Testis (tissue), 3 donors: ENCODE data around the gene WDR62. TPM values are rescaled to one million over a fixed set of nuclear protein-coding genes. Genes with fewer than 3 reads are reported as not detected.

ENCODE experiments used
- DNase-seq: peaks from one replicate; pipeline ENCODE4 v3.0.0-alpha.2; 2019
- H3K27ac ChIP-seq, 2 donors: fragments of 200-600 bp; sonication (generic); one replicate each; pipeline ENCODE4 v1.5.1; 2019
- H3K27me3 ChIP-seq: fragments of 200-600 bp; sonication (generic); one replicate; pipeline ENCODE4 v1.5.1; 2019
- H3K36me3 ChIP-seq: fragments of 200-600 bp; sonication (generic); one replicate; pipeline ENCODE4 v1.5.1; 2017; ENCODE audit warnings: low read depth; ENCODE audit errors: missing control alignments
- H3K4me1 ChIP-seq: fragments of 200-600 bp; sonication (generic); one replicate; pipeline ENCODE4 v1.5.1; 2019
- H3K4me3 ChIP-seq, 2 donors: fragments of 200-600 bp; sonication (generic); one replicate each; pipeline ENCODE4 v1.5.1; 2017 to 2019
- H3K9me3 ChIP-seq: fragments of 200-600 bp; sonication (generic); one replicate; pipeline ENCODE4 v1.5.1; 2017
- POLR2A ChIP-seq: fragments of 450-650 bp; IDR thresholded peaks from one replicate; pipeline ENCODE4 v1.6.1; 2017; ENCODE audit warnings: antibody characterized with exemption, mild to moderate bottlenecking, moderate library complexity
- WGBS, 2 donors: methylation state at CpG; one replicate each; pipeline ENCODE4 v1.1.5; 2018; 5-methylcytosine and 5-hydroxymethylcytosine counted together
- intact Hi-C: fragments of 100-400 bp; cut with DNase I; formaldehyde crosslinking; loops from one replicate; pipeline ENCODE4 v1.15.1; 2023; ENCODE audit warnings: low total_unique reads
- polyA plus RNA-seq: library from polyadenylated mRNA; stranded (reverse); fragments of 350-450 nt; fragmentation: Illumina TruSeq; extraction: RNeasy Lipid Tissue Mini Kit (QIAGEN cat#74804); gene quantifications from one replicate; pipeline ENCODE4 v1.2.3, GENCODE V29; 2014; ENCODE audit warnings: low read depth, low replicate concordance; ENCODE audit not compliant: insufficient read depth
- total RNA-seq, 2 donors: library from RNA; depleted of rRNA; stranded (reverse); fragments of >200 nt; gene quantifications; one replicate each; pipeline ENCODE4 v1.2.3, GENCODE V29; 2016
- TF ChIP-seq, protein P1 (sequence below), 3 experiments: fragments of 450-650 bp in 2 of 3; fragments of 200-600 bp in 1 of 3; sonication (generic) in 1 of 3; IDR thresholded peaks; one replicate each; pipeline ENCODE4 v1.5.1; 2016 to 2019; ENCODE audit warnings: antibody characterized with exemption in 3 of 3, mild to moderate bottlenecking in 2 of 3, moderate library complexity in 1 of 3

Gene WDR62
- total and polyA plus RNA-seq, 3 donors from 2014 or later = 72.3 to 178 (median 106) TPM

DNA sequence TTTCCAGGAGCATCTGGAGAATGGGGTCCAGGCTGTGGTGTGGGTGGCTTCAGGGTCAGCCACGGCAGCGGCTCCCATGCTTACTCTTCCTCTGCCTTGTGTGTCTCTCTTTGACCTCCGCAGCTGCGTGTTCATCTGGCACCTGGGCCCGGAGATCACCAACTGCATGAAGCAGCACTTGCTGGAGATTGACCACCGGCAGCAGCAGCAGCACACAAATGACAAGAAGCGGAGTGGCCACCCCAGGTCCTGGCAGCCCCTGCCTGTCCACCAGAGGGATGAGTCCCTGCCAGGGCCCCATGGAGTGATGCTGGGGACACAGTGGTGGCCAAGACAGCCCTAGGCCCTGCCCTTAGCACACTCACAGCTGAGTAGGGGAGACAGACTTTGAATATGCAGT is 37.9 kb downstream of the WDR62 start:
- no peak overlapping the region for H3K4me3 ChIP-seq
- 95% methylated on average over 7 of the region's 7 CpGs for WGBS, 2 donors
- no peaks in the 10 kb centered on the region for H3K36me3 ChIP-seq
- no peaks in the 10 kb centered on the region for H3K27me3 ChIP-seq
- intact Hi-C loops = no loop called here
- no peaks in the 10 kb centered on the region for H3K9me3 ChIP-seq
- no peak for TF ChIP-seq POLR2A
- TF ChIP-seq, protein P1, sequence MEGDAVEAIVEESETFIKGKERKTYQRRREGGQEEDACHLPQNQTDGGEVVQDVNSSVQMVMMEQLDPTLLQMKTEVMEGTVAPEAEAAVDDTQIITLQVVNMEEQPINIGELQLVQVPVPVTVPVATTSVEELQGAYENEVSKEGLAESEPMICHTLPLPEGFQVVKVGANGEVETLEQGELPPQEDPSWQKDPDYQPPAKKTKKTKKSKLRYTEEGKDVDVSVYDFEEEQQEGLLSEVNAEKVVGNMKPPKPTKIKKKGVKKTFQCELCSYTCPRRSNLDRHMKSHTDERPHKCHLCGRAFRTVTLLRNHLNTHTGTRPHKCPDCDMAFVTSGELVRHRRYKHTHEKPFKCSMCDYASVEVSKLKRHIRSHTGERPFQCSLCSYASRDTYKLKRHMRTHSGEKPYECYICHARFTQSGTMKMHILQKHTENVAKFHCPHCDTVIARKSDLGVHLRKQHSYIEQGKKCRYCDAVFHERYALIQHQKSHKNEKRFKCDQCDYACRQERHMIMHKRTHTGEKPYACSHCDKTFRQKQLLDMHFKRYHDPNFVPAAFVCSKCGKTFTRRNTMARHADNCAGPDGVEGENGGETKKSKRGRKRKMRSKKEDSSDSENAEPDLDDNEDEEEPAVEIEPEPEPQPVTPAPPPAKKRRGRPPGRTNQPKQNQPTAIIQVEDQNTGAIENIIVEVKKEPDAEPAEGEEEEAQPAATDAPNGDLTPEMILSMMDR (IDR thresholded peaks at IDR 0.05) = no peak
- H3K4me1 ChIP-seq = no peaks in the 10 kb centered on the region
- no peak for DNase-seq
- no peak overlapping the region for H3K27ac ChIP-seq

DNA sequence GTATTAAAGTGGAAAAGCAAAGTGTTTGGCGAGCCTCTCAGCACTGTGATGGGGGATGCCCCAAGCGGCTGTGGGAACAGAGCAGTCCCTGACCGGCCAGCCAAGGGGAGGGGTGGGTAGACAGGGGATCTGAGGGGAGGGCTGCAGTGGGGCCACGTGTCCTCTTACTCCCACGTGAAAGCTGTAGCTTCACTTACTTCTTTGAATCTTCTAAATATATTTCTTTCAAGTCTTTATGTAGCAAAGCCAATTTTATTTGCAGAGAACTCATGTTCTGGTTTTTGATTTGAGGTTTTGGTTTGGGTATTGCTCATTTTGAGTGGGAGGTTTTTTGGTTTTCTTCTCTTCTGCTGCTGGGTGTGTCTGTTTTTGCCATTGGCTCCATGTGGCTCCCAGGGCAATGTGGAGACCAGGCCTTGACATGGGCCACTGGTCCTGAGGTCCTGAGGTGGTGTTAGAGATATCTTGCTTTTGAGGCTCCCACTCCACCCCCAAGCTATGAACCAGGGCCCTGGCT is 38.5 kb downstream of the WDR62 start:
- intact Hi-C loops = no loop called here
- Histone ChIP-seq H3K36me3 (no peaks in the 10 kb centered on the region), H3K27me3 (no peaks in the 10 kb centered on the region), H3K9me3 (no peaks in the 10 kb centered on the region), H3K27ac (no peak overlapping the region), H3K4me1 (no peaks in the 10 kb centered on the region), H3K4me3 (no peak overlapping the region)
- DNase-seq = no peak
- TF ChIP-seq, protein P1 (IDR thresholded peaks at IDR 0.05) = no peak
- TF ChIP-seq POLR2A = no peak
- 76 to 80% methylated on average over 5 of the region's 5 CpGs for WGBS, 2 donors

DNA sequence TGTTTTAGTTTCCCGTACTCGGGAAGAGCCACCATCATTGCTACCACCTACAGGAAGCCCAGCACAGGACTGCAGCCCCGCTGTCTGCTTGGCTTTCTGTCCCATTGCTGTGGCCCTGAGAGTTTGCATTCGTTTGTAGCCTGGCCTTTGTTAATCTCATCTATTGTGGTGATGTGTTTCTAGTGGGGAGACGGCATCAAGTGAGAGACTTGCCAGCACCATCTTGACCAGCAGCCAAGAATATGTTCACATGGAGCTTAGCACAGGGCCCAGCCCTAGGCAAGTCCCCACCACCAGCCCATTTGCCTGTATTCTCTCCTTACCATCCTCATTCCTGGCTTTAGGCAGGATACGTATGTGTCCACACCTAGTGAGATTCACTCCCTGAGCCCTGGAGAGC is 39.0 kb downstream of the WDR62 start:
- intact Hi-C loops = no loop called here
- 77 to 90% methylated on average over 2 to 6 of the region's 6 CpGs for WGBS, 2 donors
- Histone ChIP-seq H3K9me3 (no peaks in the 10 kb centered on the region), H3K36me3 (no peaks in the 10 kb centered on the region), H3K27me3 (no peaks in the 10 kb centered on the region), H3K27ac (no peak overlapping the region), H3K4me1 (no peaks in the 10 kb centered on the region), H3K4me3 (no peak overlapping the region)
- no peak for TF ChIP-seq POLR2A
- TF ChIP-seq, protein P1 (IDR thresholded peaks at IDR 0.05) = no peak
- DNase-seq = no peak

DNA sequence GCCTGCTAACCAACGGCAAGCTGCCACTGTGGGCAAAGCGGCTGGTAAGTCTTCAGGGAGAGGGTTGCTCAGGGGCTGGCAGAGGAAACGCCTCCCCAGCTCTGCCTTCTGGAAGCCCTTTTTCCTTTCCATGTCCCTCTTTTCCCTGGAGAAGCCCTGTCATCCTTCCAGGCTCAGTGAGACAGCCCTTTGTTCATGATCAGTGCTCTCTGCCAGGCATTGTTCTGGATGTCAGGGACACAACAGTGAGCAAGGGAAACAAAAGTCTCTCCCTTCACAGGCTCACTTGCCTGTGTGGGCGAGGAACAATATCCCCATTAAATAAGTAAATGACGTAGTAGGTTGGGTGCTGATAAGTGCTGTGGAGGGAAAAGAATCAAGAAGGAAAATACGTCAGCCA is 42.3 kb downstream of the WDR62 start:
- Histone ChIP-seq H3K36me3 (no peaks in the 10 kb centered on the region), H3K4me1 (no peaks in the 10 kb centered on the region), H3K27ac (no peak overlapping the region), H3K4me3 (no peak overlapping the region), H3K27me3 (no peaks in the 10 kb centered on the region), H3K9me3 (no peaks in the 10 kb centered on the region)
- DNase-seq = peak; percentile 64
- WGBS, 2 donors = 60 to 77% methylated on average over 5 to 6 of the region's 6 CpGs
- TF ChIP-seq, protein P1 (IDR thresholded peaks at IDR 0.05) = no peak
- TF ChIP-seq POLR2A = no peak
- intact Hi-C loops = no loop called here

DNA sequence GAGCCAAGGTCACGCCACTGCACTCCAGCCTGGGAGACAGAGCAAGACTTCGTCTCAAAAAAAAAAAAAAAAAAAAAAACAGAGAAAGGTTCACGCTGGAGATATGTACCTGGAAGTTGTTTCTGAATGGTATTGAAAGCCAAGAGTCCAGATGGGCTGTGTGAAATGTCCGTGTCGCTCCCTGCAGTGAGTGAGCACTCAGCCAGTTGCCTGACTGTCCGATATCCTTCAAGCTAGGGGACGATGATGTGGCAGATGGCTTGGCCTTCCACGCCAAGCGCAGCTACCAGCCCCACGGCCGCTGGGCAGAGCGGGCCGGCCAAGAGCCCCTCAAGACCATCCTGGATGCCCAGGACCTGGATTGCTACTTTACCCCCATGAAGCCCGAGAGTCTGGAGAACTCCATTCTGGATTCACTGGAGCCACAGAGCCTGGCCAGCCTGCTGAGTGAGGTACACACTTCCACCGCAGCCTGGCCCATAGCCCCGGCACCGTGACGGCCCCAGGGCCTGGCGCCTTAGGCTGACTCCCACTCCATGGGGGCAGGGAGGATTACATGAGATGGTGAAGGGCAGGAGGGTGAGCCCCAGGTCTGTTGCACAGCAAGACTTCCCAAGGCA is 44.6 kb downstream of the WDR62 start:
- Histone ChIP-seq H3K27me3 (no peaks in the 10 kb centered on the region), H3K4me3 (no peak overlapping the region), H3K27ac (no peak overlapping the region), H3K4me1 (no peaks in the 10 kb centered on the region), H3K9me3 (no peaks in the 10 kb centered on the region), H3K36me3 (no peaks in the 10 kb centered on the region)
- WGBS, 2 donors = 86 to 89% methylated on average over 17 to 19 of the region's 19 CpGs
- intact Hi-C loops = no loop called here
- no peak for DNase-seq
- TF ChIP-seq, protein P1 (IDR thresholded peaks at IDR 0.05) = no peak
- no peak for TF ChIP-seq POLR2A
